DMS53 treated with DMSO at 0.1 percent for 48 hours (cell line): ENCODE results near the gene MLXIPL.
"Not testable (repeated sequence)": the region's sequence is repeated elsewhere in the genome, so short reads cannot be mapped to it uniquely, and the experiment has no call there.

Experiments
- DNase-seq: peaks from one replicate; lab custom pipeline; 2025; ENCODE audit not compliant: unreplicated experiment; lab: John Stamatoyannopoulos, UW

MLXIPL gene

GRCh38 chr7:73645643-73646174, 21.4 kb upstream of the MLXIPL start:
- no peak for DNase-seq

GRCh38 chr7:73644688-73645286, 20.5 kb upstream of the MLXIPL start:
- no peak for DNase-seq

GRCh38 chr7:73642834-73643233, 18.5 kb upstream of the MLXIPL start:
- no peak for DNase-seq

GRCh38 chr7:73638911-73639310, 14.6 kb upstream of the MLXIPL start:
- DNase-seq, result no peak

GRCh38 chr7:73635428-73636200, 11.3 kb upstream of the MLXIPL start:
- DNase-seq, result no peak

GRCh38 chr7:73633844-73634243, 9.5 kb upstream of the MLXIPL start:
- no peak for DNase-seq

- no peak for DNase-seq
Observed at GRCh38 chr7:73633323-73633722, 9.0 kb upstream of the MLXIPL start.

- DNase-seq, result no peak
Observed at GRCh38 chr7:73631558-73631957, 7.2 kb upstream of the MLXIPL start.

GRCh38 chr7:73628504-73628903, 4.2 kb upstream of the MLXIPL start:
- DNase-seq, result no peak

GRCh38 chr7:73626814-73627213, 2.5 kb upstream of the MLXIPL start:
- DNase-seq, result no peak

GRCh38 chr7:73625276-73625675, 954 bp upstream of the MLXIPL start:
- no peak for DNase-seq

GRCh38 chr7:73624669-73625001, 313 bp upstream of the MLXIPL start:
- no peak for DNase-seq

- no peak for DNase-seq
Observed at GRCh38 chr7:73622909-73623797, 1.2 kb downstream of the MLXIPL start.

- no peak for DNase-seq
Observed at GRCh38 chr7:73622527-73622908, 1.8 kb downstream of the MLXIPL start.

GRCh38 chr7:73621168-73622063, 2.9 kb downstream of the MLXIPL start:
- no peak for DNase-seq

GRCh38 chr7:73619394-73619793, 4.9 kb downstream of the MLXIPL start:
- DNase-seq, result not testable (repeated sequence)

GRCh38 chr7:73618538-73618937, 5.8 kb downstream of the MLXIPL start:
- DNase-seq, result no peak

- DNase-seq, result not testable (repeated sequence)
Observed at GRCh38 chr7:73617520-73617919, 6.8 kb downstream of the MLXIPL start.

GRCh38 chr7:73615886-73616285, 8.4 kb downstream of the MLXIPL start:
- no peak for DNase-seq

- DNase-seq, result not testable (repeated sequence)
Observed at GRCh38 chr7:73614937-73615336, 9.4 kb downstream of the MLXIPL start.
